K562 (cell line): ENCODE measurements around the gene FLOT2. TPM values are rescaled to one million over a fixed set of nuclear protein-coding genes. Genes with fewer than 3 reads are reported as not detected.
A peak's percentile ranks its signal among the peaks of the same experiment; 100 is the strongest.

ENCODE experiments used
- ARID2 ChIP-seq: fragments of 450-650 bp; IDR thresholded peaks from 2 replicates; pipeline ENCODE4 v1.6.1; 2017; ENCODE audit warnings: antibody characterized with exemption, mild to moderate bottlenecking
- DDX20 ChIP-seq: fragments of 450-650 bp; IDR thresholded peaks from 2 replicates; pipeline ENCODE4 v1.6.1; 2016; ENCODE audit warnings: missing genetic modification characterization, low read depth, mild to moderate bottlenecking, missing compliant biosample characterization, moderate library complexity
- ERF ChIP-seq: fragments of 450-650 bp; formaldehyde crosslinking; IDR thresholded peaks from 2 replicates; pipeline ENCODE4 v1.4.0; 2020; ENCODE audit warnings: mild to moderate bottlenecking, mixed read lengths
- FOS ChIP-seq: IDR thresholded peaks from 3 replicates; pipeline ENCODE4 v1.6.1; 2011; ENCODE audit not compliant: insufficient read length; ENCODE audit errors: extremely low read depth
- FOSL1 ChIP-seq: fragments of 200-800 bp; sonication (Bioruptor generic); conservative IDR thresholded peaks from 2 replicates; pipeline ENCODE4 v1.6.1; 2016; ENCODE audit warnings: missing genetic modification characterization, missing compliant biosample characterization
- FOXA1 ChIP-seq: fragments of 450-650 bp; IDR thresholded peaks from 2 replicates; pipeline ENCODE4 v1.6.1; 2016; ENCODE audit warnings: mild to moderate bottlenecking, borderline replicate concordance
- HDGF ChIP-seq: fragments of 450-650 bp; IDR thresholded peaks from 2 replicates; pipeline ENCODE4 v1.6.1; 2016
- HEY1 ChIP-seq: fragments of 250-450 bp; sonication (Bioruptor Pico); IDR thresholded peaks from 2 replicates; pipeline ENCODE4 v1.5.0; 2020; ENCODE audit warnings: mild to moderate bottlenecking, moderate library complexity, borderline replicate concordance
- KAT7 ChIP-seq: sonication (generic); formaldehyde crosslinking; IDR thresholded peaks from 2 replicates; pipeline ENCODE4 v1.8.0; 2022; ENCODE audit warnings: missing genetic modification reagents, mild to moderate bottlenecking, borderline replicate concordance
- KLF1 ChIP-seq: fragments of 450-650 bp; IDR thresholded peaks from 2 replicates; pipeline ENCODE4 v1.6.1; 2016; ENCODE audit warnings: missing genetic modification characterization, missing compliant biosample characterization
- NCOR1 ChIP-seq: fragments of 450-650 bp; IDR thresholded peaks from 2 replicates; pipeline ENCODE4 v1.6.1; 2016; ENCODE audit warnings: mild to moderate bottlenecking, moderate library complexity
- NR3C1 ChIP-seq: sonication (generic); formaldehyde crosslinking; IDR thresholded peaks from 2 replicates; pipeline ENCODE4 v1.8.1; 2022; ENCODE audit warnings: missing genetic modification reagents
- SIRT6 ChIP-seq: IDR thresholded peaks from one replicate; pipeline ENCODE4 v1.6.1; 2012; ENCODE audit warnings: low read depth, mild to moderate bottlenecking, control low read depth, inconsistent platforms, low read length, moderate library complexity
- SMARCB1 ChIP-seq: IDR thresholded peaks from 2 replicates; pipeline ENCODE4 v1.6.1; 2011; ENCODE audit warnings: improper control_type of control experiment, low read depth; ENCODE audit not compliant: insufficient read length
- ZBTB17 ChIP-seq: fragments of 450-650 bp; formaldehyde crosslinking; IDR thresholded peaks from 2 replicates; pipeline ENCODE4 v1.4.0; 2020; ENCODE audit warnings: mild to moderate bottlenecking
- ZNF146 ChIP-seq: IDR thresholded peaks from one replicate; pipeline ENCODE4 v1.6.1; 2018; ENCODE audit warnings: missing compliant biosample characterization; ENCODE audit not compliant: unreplicated experiment
- ZNF79 ChIP-seq: fragments of 250-450 bp; sonication (Bioruptor Pico); IDR thresholded peaks from 2 replicates; pipeline ENCODE4 v1.4.0; 2020; ENCODE audit warnings: low read depth, mild to moderate bottlenecking, moderate library complexity
- ZSCAN29 ChIP-seq: fragments of 450-650 bp; IDR thresholded peaks from 2 replicates; pipeline ENCODE4 v1.6.1; 2017
- polyA plus RNA-seq, 8 experiments: library from polyadenylated mRNA; depleted of rRNA in 4 of 8; stranded (reverse) in 5 of 8; unstranded in 3 of 8; fragments of >200 nt; fragmentation: Nextera tagmentation in 2 of 8; fragmentation: Illumina TruSeq in 1 of 8; extraction: Ambion mirVana in 2 of 8; extraction: Trizol in 1 of 8; gene quantifications; 2 replicates each; pipeline versions ENCODE4 v1.2.1 to v1.2.3, GENCODE V29; 2011 to 2014; ENCODE audit warnings: inconsistent platforms in 1 of 8, missing spikeins in 1 of 8
- total RNA-seq, 7 experiments: library from RNA; depleted of rRNA in 6 of 7; stranded (reverse); fragments of >200 nt in 6 of 7; fragmentation: Illumina TruSeq in 2 of 7; extraction: Trizol in 2 of 7; gene quantifications; 2 replicates each; pipeline versions ENCODE4 v1.2.1 to v1.2.3, GENCODE V29; 2011 to 2021; ENCODE audit warnings: low replicate concordance in 1 of 7
- TF ChIP-seq, protein P1 (sequence below): IDR thresholded peaks from 2 replicates; pipeline ENCODE4 v1.6.1; 2011; ENCODE audit warnings: borderline replicate concordance, low read depth, mild to moderate bottlenecking, moderate library complexity, low read length; ENCODE audit not compliant: insufficient read depth, poor library complexity, severe bottlenecking
- TF ChIP-seq, protein P2 (sequence below): fragments of 450-650 bp; IDR thresholded peaks from 2 replicates; pipeline ENCODE4 v1.6.1; 2017; ENCODE audit warnings: antibody characterized with exemption
- TF ChIP-seq, protein P3 (sequence below): fragments of 250-450 bp; sonication (Bioruptor Pico); IDR thresholded peaks from 2 replicates; pipeline ENCODE4 v1.5.0; 2020; ENCODE audit warnings: mild to moderate bottlenecking, borderline replicate concordance

Gene FLOT2
- total and polyA plus RNA-seq, 9 of the 15 experiments (the other 6 are each of a cell fraction or from before 2014, with no cell fraction given), result 17.5 to 138 (median 41.7) TPM

DNA sequence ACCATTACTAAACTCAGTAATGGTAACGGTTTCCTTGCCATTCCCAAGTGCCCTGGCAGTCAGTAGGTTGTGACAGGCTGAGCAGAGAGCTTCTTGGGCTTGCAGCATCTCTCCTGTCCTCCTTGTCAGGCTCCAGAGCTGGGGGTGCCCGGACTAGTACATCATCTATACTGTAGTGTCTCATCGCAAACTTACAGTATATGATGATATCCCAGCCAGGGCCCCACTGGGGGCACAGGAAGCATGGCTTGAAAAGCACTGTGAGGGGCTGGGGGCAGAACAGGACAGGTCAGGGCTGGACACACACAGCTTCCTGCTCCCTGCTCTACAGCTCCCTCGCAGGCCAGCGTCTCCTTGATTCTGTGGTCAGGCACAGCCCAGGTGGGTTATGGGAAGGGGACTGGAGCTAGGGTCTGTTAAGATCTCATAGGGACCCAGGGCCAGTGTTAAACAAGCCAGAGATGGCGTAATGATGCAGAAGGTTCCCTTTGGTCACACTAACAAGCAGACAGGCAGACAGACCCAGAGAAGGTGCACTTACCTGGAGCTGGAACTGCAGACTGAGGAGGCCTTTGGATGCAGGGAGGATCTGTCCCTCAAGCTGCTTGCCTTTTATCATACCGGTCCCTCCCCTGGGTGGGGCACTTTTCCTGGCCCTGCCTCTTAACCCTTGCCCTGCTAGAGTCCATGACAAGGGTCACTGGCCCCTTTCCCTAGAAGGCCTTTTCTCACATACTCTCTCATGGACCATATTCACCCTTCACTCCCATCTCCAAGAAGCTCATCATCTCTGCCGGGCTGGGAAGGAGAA lies 35.9 kb downstream of the FLOT2 start (continued):
- TF ChIP-seq, protein P1, sequence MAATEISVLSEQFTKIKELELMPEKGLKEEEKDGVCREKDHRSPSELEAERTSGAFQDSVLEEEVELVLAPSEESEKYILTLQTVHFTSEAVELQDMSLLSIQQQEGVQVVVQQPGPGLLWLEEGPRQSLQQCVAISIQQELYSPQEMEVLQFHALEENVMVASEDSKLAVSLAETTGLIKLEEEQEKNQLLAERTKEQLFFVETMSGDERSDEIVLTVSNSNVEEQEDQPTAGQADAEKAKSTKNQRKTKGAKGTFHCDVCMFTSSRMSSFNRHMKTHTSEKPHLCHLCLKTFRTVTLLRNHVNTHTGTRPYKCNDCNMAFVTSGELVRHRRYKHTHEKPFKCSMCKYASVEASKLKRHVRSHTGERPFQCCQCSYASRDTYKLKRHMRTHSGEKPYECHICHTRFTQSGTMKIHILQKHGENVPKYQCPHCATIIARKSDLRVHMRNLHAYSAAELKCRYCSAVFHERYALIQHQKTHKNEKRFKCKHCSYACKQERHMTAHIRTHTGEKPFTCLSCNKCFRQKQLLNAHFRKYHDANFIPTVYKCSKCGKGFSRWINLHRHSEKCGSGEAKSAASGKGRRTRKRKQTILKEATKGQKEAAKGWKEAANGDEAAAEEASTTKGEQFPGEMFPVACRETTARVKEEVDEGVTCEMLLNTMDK, result no peak
- TF ChIP-seq ZSCAN29 (0 out of 2 replicates have a peak, but pooled peaks have one; percentile 31), SMARCB1 (no peak), NCOR1 (peak; percentile 17; the same call in 1 of the 2 replicates), ARID2 (no peak), ZNF79 (CRISPR knock-in tag) (no peak), KAT7 (CRISPR knock-in tag) (no peak), SIRT6 (no peak), ZBTB17 (CRISPR knock-in tag) (no peak), NR3C1 (CRISPR knock-in tag) (no peak), FOSL1 (tag) (peak; percentile 22; the same call in 1 of the 2 replicates), DDX20 (tag) (no peak), FOXA1 (no peak), FOS (no peak), ERF (CRISPR knock-in tag) (no peak), KLF1 (tag) (peak; percentile 68; the same call in 1 of the 2 replicates), HEY1 (no peak), ZNF146 (no peak), HDGF (peak; percentile 78; the same call in 1 of the 2 replicates)
- TF ChIP-seq, protein P2, sequence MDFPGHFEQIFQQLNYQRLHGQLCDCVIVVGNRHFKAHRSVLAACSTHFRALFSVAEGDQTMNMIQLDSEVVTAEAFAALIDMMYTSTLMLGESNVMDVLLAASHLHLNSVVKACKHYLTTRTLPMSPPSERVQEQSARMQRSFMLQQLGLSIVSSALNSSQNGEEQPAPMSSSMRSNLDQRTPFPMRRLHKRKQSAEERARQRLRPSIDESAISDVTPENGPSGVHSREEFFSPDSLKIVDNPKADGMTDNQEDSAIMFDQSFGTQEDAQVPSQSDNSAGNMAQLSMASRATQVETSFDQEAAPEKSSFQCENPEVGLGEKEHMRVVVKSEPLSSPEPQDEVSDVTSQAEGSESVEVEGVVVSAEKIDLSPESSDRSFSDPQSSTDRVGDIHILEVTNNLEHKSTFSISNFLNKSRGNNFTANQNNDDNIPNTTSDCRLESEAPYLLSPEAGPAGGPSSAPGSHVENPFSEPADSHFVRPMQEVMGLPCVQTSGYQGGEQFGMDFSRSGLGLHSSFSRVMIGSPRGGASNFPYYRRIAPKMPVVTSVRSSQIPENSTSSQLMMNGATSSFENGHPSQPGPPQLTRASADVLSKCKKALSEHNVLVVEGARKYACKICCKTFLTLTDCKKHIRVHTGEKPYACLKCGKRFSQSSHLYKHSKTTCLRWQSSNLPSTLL, result no peak
- TF ChIP-seq, protein P3, sequence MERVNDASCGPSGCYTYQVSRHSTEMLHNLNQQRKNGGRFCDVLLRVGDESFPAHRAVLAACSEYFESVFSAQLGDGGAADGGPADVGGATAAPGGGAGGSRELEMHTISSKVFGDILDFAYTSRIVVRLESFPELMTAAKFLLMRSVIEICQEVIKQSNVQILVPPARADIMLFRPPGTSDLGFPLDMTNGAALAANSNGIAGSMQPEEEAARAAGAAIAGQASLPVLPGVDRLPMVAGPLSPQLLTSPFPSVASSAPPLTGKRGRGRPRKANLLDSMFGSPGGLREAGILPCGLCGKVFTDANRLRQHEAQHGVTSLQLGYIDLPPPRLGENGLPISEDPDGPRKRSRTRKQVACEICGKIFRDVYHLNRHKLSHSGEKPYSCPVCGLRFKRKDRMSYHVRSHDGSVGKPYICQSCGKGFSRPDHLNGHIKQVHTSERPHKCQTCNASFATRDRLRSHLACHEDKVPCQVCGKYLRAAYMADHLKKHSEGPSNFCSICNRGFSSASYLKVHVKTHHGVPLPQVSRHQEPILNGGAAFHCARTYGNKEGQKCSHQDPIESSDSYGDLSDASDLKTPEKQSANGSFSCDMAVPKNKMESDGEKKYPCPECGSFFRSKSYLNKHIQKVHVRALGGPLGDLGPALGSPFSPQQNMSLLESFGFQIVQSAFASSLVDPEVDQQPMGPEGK (CRISPR knock-in tag), result no peak
